A172 (cell line): ENCODE data around the gene C12orf54. TPM values are rescaled to one million over a fixed set of nuclear protein-coding genes. Genes with fewer than 3 reads are reported as not detected.
A peak's percentile ranks its signal among the peaks of the same experiment; 100 is the strongest.
"Not testable (repeated sequence)": the region's sequence is repeated elsewhere in the genome, so short reads cannot be mapped to it uniquely, and the experiment has no call there.

Experiments used
- DNase-seq: peaks from one replicate; pipeline ENCODE4 v3.0.0-alpha.2; 2015; ENCODE audit warnings: low spot score
- total RNA-seq: library from RNA; depleted of rRNA; stranded (reverse); fragments of >200 nt; shearing (Covaris generic); gene quantifications from 2 replicates; pipeline ENCODE4 v1.2.3, GENCODE V29; 2014; rRNA removed

Gene C12orf54
- not detected in 2 replicates for total RNA-seq

DNA sequence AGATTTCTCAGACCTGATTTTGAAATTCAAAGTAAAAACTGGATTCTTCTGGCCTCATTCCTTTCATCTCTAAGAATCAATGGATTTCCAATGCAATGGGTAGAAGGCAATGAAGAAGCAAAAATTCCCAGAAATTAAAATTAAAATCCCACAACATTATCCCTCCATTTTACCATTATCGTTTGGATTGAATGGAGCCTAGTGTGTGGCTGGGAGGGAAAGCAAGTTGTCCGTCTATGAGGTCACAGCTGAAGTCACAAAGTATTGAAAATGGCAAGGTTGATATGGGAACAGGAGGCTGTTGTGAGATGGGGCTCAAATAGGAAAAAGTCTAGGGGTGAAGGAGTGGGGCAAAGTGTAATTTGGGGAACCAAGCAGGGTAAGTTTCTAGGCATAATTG is at the start of gene C12orf54:
C12orf54 (plus strand) TSS at position 301 of the 400 bp plus-strand sequence. CDS start 799 bp downstream, outside the sequence.
- no peak for DNase-seq

DNA sequence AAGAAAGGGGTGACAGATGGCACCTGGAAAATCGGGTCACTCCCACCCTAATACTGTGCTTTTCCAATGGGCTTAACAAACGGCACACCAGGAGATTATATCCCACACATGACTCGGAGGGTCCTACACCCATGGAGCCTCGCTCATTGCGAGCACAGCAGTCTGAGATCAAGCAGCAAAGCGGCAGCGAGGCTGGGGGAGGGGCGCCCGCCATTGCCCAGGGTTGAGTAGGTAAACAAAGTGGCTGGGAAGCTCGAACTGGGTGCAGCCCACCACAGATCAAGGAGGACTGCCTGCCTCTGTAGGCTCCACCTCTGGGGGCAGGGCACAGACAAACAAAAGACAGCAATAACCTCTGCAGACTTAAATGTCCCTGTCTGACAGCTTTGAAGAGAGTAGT is 48.3 kb upstream of the C12orf54 start:
- not testable (repeated sequence) for DNase-seq

DNA sequence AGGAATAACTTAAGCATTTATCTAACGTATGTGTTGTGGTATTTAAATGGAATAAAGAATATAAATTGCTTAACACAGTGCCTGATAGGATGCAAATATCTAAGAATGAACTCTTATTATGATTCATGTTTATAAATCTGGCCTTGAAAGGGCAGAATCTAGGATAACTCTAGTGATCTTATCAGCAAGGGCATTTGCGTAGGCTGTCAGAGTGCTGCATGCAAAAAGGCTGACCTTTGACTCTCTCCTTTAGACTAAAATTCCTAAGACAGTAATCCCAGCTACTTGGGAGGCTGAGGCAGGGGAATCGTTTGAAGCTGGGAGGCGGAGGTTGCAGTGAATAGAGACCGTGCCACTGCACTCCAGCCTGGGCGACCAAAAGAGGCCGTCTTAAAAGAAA is 41.2 kb upstream of the C12orf54 start:
- no peak for DNase-seq

DNA sequence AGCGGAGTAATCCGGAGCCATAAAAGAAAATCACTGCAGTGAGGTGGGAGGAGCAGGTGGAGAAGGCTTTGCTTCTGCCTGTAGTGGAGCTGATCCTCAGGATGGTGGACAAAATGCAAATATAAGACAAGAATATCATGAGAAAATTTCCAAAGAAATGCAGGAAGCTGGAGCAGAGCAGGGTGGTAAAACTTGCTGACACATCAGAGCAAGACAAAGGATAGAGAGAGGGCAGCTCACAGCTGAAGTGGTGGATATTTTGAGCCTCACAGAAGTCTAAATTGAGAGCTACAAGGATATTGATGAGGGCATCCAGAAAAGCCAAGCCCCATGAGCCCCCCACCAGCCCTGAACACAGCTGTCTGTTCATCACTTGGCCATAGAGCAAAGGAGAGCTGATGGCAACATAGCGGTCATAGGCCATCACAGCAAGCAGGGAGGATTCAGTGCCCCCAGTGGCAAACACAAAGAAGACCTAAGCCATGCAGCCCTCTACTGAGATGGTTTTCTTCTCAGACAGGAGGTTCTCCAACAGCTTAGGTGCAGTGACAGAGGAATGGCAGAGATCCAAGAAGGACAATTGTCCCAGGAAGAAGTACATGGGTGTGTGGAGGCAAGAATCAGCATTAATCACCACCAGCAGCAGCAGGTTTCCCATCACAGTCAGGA is 40.0 kb upstream of the C12orf54 start:
- DNase-seq = no peak

DNA sequence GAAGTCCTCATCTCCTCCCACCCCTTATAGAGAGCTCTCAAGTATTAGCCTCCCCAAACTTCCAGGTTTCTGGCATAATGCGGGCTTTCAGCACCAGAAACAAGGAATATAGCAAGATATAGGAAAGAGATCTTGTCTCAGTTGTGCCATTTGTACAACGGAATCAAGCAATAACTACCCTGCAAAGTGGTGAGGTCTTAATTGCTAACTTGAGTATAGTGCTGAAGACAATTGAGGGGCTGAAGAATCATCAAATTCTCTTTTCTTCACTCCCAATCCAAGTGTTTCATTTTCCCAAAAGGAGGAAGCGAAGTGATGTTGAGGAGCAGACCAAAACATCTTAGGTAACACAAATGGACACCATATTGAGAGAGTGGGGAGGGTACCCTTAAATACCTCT is 36.8 kb upstream of the C12orf54 start:
- DNase-seq = no peak

DNA sequence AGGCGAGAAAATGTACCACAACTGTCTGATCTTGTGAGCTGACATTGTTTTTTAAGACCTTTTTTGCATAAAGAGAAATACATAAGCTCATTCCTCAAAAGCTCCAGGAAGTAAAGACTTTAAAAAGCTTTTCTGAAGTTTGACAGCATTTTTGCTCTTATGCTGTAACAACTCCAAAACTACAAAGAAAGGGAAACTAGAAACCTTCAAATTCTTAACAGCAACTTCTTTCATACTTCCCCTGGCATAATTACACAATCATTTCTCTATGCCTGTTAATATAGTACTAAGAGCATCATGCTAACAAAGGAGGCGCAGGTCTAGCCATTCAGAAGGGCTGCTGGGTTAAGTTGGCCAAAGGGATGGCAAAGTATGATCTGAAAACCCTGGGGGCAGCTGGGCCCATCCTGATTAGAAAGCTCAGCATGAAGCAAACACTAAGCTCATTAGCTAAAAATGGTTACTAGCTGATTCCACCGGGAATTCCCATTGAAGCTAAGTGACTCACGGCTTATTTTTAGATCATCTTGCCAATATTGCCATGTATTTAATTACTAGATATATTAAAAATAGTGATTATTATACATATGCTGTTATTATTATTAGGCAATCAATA is 36.0 kb upstream of the C12orf54 start:
- peak; percentile 14 for DNase-seq

DNA sequence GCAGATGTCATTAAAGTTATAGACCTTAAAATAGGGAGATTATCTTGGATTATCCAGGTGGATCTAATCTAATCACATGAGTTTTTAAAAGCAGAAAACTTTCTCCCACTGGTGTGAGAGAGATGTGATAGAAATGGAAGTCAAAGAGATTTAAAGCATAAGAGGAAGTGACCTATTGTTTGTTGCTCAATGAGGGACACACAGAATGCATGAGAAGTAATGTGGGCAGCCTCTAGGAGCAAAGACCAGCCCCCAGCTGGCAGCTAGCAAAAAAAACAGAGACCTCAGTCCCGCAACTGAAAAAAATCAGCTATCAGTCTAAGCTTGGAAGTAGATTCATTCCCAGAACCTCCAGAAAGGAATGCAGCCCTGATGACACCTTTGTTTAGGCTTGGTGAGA is 34.5 kb upstream of the C12orf54 start:
- no peak for DNase-seq

DNA sequence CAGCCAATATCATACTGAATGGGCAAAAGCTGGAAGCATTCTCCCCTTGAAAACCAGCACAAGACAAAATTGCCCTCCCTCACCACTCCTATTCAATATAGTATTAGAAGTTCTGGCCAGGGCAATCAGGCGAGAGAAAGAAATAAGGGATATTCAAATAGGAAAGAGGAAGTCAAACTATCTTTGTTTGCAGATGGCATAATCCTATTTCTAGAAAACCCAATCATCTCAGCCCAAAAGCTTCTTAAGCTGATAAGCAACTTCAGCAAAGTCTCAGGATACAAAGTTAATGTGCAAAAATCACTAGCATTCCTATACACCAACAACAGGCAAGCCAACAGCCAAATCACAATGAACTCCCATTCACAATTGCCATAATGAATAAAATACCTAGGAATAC is 30.9 kb upstream of the C12orf54 start:
- no peak for DNase-seq

DNA sequence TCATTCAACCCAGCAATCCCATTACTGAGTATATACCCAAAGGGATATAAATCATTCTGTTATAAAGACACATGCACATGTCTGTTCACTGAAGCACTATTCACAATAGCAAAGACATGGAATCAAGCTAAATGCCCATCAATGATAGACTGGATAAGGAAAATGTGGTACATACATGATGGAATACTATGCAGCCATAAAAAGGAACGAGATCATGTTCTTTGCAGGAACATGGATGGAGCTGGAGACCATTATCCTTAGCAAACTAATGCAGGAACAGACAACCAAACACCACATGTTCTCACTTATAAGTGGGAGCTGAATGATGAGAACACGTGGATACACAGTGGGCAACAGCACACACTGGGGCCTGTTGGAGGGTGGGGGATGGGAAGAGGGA is 29.3 kb upstream of the C12orf54 start:
- not testable (repeated sequence) for DNase-seq

DNA sequence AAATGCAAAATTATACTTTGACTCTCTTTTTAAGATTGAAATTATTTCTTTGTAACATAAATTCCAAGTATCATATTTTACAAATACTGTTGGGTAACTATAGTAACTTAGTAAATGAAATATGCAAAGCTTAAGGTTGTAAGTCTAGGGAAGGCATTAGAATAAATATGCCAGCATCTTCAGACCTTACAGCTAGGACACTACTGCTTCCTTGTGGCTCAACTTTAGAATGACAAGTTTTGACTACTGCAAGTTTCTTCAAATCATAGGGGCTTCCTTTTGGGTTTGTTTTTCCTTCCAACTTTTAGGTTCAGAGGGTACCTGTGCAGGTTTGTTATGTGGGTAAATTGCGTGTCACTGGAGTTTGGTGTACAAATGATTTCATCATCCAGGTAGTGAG is 27.6 kb upstream of the C12orf54 start:
- DNase-seq = peak; percentile 35

DNA sequence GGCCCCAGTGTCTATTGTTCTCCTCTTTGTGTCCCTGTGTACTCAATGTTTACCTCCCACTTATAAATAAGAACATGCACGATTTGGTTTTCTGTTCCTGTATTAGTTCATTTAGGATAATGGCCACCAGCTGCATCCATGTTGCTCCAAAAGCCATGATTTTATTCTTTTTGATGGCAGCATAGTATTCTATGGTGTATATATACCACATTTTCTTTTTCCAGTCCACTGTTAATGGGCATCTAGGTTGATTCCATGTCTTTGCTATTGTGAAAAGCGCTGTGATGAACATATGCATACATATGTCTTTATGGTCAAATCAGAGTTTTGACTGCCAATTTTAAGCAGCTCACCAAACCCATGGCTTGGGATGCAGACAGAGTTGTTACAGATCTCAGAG is 27.2 kb upstream of the C12orf54 start:
- DNase-seq = no peak

DNA sequence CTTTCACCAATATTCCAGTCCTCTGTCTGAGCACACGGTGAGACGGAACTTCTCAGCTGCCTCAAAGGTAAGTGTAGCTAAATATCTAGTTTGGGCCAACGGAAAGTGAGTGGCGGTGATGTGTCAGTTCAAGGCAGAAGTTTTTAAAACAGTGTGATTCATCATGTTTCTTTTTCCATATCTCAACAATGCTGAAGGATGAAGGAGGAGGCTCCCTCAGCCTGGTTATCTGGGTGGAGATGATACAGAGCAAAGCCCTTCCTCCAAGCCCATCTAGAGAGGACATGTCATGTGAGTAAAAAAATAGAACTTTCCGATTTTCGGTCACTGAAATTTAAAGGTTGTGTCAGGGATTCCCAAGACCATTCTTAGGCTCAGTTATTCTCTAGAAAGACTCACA is 23.0 kb upstream of the C12orf54 start:
- DNase-seq = no peak

DNA sequence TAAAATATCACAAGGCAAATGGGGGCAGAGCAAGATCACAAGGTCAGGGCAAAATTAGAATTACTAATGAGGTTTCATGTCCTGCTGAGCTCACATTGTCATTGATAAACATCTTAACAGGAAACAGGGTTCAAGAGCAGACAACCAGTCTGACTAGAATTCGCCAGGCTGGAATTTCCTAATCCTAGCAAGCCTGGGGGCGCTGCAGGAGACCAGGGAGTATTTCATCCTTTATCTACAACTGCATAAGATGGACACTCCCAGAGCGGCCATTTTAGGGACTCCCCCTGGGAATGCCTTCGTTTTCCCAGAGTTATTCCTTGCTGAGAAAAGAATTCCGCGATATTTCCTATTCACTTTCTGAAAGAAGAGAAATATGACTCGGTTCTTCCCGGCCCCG is 13.3 kb upstream of the C12orf54 start:
- DNase-seq = not testable (repeated sequence)

DNA sequence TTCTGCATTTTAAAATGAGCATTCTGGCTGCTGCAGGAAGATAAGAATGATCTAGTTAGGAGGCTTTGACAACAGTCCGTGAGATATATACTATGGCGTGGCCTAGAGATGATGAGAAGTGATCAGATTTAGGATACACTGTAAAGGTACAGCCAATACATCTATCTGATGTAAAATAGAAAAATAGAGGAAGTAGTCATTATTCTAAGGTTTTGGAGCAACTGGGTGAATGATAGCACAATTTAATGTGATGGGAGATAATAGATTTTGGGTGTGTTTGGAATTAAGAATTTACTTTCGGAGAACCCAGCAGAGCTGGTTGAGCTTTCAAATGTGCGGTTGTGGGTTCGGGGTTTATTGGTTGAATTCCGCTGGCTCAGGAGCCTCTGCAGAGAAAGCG is 10.0 kb upstream of the C12orf54 start, which contains the start of gene ANP32D:
ANP32D (plus strand) TSS at position 301 of the 400 bp plus-strand sequence. CDS start 106 bp downstream, outside the sequence.
- DNase-seq = no peak

DNA sequence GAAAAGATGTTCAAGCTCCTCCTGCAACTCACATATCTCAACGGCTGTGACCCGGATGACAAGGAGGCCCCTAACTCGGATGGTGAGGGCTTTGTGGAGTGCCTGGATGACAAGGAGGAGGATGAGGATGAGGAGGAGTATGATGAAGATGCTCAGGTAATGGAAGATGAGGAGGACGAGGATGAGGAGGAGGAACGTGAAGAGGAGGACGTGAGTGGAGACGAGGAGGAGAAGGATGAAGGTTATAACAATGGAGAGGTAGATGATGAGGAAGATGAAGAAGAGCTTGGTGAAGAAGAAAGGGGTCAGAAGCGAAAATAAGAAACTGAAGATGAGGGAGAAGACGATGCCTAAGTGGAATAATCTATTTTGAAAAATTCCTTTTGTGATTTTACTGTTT is 9.2 kb upstream of the C12orf54 start:
- no peak for DNase-seq

DNA sequence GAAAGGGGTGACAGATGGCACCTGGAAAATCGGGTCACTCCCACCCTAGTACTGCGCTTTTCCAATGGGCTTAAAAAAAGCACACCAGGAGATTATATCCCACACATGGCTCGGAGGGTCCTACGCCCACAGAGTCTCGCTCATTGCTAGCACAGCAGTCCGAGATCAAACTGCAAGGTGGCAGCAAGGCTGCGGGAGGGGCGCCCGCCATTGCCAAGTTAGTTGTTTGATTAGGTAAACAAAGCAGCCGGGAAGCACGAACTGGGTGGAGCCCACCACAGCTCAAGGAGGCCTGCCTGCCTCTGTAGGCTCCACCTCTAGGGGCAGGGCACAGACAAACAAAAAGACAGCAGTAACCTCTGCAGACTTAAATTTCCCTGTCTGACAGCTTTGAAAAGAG is 7.8 kb upstream of the C12orf54 start:
- not testable (repeated sequence) for DNase-seq

DNA sequence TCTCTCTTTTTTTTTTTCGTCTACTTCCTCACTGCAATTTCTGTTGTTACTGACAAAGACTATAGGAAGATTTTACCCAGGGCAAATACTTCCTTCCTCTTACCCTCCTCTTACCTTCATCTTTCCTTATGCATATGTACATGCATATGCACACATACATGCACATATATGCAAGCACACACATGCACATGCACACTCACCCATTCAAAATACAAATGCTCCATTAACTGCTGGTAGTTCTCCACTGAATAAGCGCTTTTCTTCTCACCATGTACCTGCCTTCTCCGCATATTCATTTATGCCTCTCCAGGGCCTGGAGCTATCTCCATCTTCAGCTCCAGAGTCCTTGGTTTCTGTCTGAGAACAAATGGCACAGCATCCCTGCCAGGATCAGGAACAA is 632 bp downstream of the C12orf54 start:
- no peak for DNase-seq

DNA sequence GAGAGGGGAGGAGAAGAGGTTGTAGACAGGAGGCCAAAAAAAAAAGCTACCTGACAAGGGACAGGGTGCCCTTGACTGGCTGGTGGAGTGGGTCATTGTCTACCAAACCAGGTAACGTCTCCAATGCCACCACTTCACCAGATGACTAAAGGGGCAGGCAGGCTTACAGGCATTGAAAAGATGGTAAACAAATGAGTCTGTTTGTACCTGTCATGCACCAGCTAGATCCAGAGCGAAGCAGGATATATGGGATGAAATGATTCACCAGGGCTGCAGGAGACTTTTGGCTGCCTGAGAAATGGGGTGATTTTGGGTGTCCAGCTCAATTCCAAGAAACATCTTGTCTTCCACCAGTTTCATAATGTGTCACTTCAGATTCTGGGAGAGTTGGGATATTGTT is 4.0 kb downstream of the C12orf54 start:
- DNase-seq = no peak

DNA sequence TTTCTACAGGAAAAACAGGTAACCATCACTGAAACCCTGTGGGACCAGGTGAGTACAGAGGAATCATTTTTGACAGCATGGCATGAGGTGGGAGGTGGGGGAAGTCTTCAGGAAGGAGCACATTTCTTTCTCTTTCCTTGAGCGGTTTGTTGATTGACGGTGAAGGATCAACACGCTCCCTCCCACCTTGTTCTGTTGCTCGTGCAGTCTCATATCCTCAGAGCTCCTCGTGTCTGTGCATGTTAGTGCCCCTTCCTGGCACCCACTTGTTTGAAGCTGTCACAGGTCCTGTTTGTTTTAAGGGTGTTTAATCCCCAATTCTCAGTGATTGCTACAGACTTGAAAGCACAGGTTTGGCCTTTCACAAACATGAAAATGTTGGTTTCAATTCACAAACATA is 4.4 kb downstream of the C12orf54 start:
- DNase-seq = no peak

DNA sequence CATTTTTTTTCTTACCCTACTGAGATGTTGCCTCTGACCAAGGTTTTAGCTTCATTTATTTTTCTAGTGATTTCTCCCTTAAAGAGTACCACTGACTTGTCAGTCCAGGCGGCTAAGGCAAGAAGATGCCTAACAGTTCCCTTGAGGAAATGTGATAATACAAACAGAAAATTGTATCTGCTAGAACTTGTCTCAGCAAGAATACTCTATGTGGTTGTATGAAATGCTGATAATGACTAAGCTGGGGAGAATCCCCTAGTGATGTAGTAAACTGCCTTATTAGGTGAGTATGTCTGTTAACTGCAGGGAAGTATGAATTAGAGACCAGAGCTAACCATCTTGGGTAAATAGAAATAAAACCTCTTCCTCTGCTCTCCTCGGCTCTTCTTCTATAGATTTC is 6.7 kb downstream of the C12orf54 start:
- DNase-seq = peak; percentile 52

DNA sequence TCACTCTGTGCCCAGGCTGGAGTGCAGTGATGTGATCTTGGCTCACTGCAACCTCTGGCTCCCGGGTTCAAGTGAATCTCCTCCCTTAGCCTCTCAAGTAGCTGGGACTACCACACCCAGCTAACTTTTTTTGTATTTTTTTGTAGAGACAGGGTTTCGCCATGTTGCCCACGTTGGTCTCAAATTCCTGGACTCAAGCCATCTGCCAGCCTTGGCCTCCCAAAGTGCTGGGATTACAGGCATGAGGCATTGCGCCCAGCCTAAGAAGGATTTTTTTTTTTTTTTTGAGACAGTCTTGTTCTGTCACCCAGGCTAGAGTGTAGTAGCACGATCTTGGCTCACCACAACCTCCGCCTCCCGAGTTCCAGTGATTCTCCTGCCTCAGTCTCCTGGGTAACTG is 7.2 kb downstream of the C12orf54 start:
- DNase-seq = not testable (repeated sequence)

DNA sequence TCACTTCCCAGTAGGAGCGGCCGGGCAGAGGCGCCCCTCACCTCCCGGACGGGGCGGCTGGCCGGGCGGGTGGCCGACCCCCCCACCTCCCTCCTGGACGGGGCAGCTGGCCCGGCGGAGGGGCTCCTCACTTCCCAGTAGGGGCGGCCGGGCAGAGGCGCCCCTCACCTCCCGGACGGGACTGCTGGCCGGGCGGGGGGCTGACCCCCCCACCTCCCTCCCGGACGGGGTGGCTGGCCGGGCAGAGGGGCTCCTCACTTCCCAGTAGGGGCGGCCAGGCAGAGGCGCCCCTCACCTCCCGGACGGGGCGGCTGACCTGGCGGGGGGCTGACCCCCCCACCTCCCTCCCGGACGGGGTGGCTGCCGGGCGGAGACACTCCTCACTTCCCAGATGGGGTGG is 18.0 kb downstream of the C12orf54 start:
- DNase-seq = not testable (repeated sequence)

DNA sequence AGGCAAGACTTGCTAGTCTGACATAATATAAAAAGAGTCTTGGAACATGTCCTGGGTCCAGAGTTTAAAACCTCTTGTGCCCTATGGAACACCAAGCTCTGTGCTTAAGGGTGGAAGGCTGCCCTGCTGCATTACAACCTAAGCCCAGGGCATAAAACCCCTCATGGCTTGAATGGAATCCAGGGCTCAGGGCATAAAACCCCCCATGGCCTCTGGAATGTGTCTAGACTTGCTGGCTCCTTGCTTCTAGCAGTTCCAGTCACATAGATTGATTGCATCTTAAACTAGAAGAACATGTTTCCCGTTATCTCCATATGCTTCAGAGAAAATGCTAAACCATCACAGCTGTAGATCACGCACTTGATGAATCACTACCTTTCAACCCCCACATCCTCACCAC is 24.5 kb downstream of the C12orf54 start:
- not testable (repeated sequence) for DNase-seq

DNA sequence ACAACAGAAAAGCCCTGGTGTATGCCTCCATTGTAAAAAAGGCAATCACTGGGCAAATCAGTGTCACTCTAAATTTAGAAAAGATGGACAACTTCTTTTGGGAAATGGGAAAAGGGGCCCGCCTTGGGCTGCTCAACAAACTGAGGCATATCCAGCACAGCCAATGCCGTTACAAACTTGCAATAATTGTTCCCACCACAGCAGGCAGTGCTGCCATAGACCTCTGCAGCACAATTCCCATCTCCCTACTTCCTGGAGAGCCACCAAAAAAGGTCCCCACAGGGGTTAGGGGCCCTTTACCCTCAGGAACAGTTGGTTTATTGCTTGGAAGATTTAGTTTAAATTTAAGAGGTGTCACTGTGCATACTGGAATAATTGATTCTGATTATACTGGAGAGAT is 26.7 kb downstream of the C12orf54 start:
- no peak for DNase-seq
